Heart right ventricle (tissue), 16 donors: Measurements from ENCODE around the gene PIM1. TPM values are rescaled to one million over a fixed set of nuclear protein-coding genes. Genes with fewer than 3 reads are reported as not detected.
A peak's percentile ranks its signal among the peaks of the same experiment; 100 is the strongest.
"Not testable (repeated sequence)": the region's sequence is repeated elsewhere in the genome, so short reads cannot be mapped to it uniquely, and the experiment has no call there.

Experiments used
- ATAC-seq, 8 donors: fragments of 200-7000 bp; cut with Tn5 transposase; one replicate each; pipeline ENCODE4 v1.9.1; 2020; ENCODE audit warnings: mild to moderate bottlenecking in 8 of 8, moderate library complexity in 8 of 8, moderate number of reproducible peaks in 1 of 8
- DNase-seq, 2 donors: peaks; one replicate each; pipeline ENCODE4 v3.0.0-alpha.2; 2020
- H3K27ac ChIP-seq, 10 donors: fragments of 200-600 bp; sonication (generic) in 2 of 10; one replicate each; pipeline versions ENCODE4 v1.5.0 to v1.8.0; 2020 to 2022; ENCODE audit warnings: mild to moderate bottlenecking in 3 of 10
- H3K27me3 ChIP-seq, 7 donors: fragments of 200-600 bp; one replicate each; pipeline ENCODE4 v1.8.0; 2021 to 2022; ENCODE audit warnings: mild to moderate bottlenecking in 2 of 7
- H3K36me3 ChIP-seq, 9 donors: fragments of 200-600 bp; sonication (generic) in 1 of 9; one replicate each; pipeline versions ENCODE4 v1.5.0 to v1.8.0; 2020 to 2022; ENCODE audit warnings: mild to moderate bottlenecking in 2 of 9
- H3K4me1 ChIP-seq, 9 donors: fragments of 200-600 bp; sonication (generic) in 1 of 9; one replicate each; pipeline versions ENCODE4 v1.5.0 to v1.8.0; 2020 to 2022; ENCODE audit warnings: mild to moderate bottlenecking in 4 of 9
- H3K4me3 ChIP-seq, 10 donors: fragments of 200-600 bp; sonication (generic) in 2 of 10; one replicate each; pipeline versions ENCODE4 v1.5.0 to v1.8.0; 2020 to 2022; ENCODE audit warnings: mild to moderate bottlenecking in 7 of 10, moderate library complexity in 2 of 10
- H3K9me3 ChIP-seq, 11 donors: fragments of 200-600 bp in 10 of 11; sonication (generic) in 2 of 11; one replicate each; pipeline versions ENCODE4 v1.5.0 to v1.8.0; 2013 to 2022; ENCODE audit warnings: mild to moderate bottlenecking in 2 of 11, control low read depth in 1 of 11, moderate library complexity in 1 of 11
- CTCF ChIP-seq, 9 donors: fragments of 200-600 bp; sonication (generic) in 2 of 9; IDR thresholded peaks; one replicate each; pipeline versions ENCODE4 v1.5.0 to v1.8.0; 2021 to 2022; ENCODE audit warnings: antibody characterized with exemption in 9 of 9, mild to moderate bottlenecking in 5 of 9, moderate library complexity in 1 of 9
- WGBS, 2 donors: extraction: QIAGEN DNeasy Blood & Tissue Kit; methylation state at CpG; one replicate each; pipeline ENCODE4 v1.1.7; 2013; ENCODE audit warnings: inconsistent platforms in 1 of 2; 5-methylcytosine and 5-hydroxymethylcytosine counted together
- intact Hi-C, 10 donors: fragments of 100-400 bp; cut with DNase I; formaldehyde crosslinking; loops; one replicate each; pipeline versions ENCODE4 v1.11.1 to v1.14.2; 2022
- polyA plus RNA-seq, 2 donors: library from polyadenylated mRNA; stranded (reverse); fragments of 200-250 nt; gene quantifications; one replicate each; pipeline ENCODE4 v1.2.3, GENCODE V29; 2013
- total RNA-seq, 10 donors: library from RNA; stranded (reverse); fragmentation: NEBNext Ultra II Directional in 3 of 10; extraction: Animal tissue kit (Norgen Biotek cat#: 25700) in 3 of 10; gene quantifications; one replicate each; pipeline versions ENCODE4 v1.2.1 to v1.2.4, GENCODE V29; 2021 to 2023
- donor health status: Arrhythmogenic right ventricular cardiomyopathy.
- donor health status: ischemic (EF 13 %, LVEDD 7.1; RV severe dilation, severe dysfunction).
- donor health status: healthy with polysubstance abuse.
- donor health status: DM: no; HTN: yes; CAD: no.
- donor health status: DM: no; HTN: no; CAD: no.
- donor health status: ischemic (EF 25% LVEDD 6.9; RV normal size, moderate dysfunction).
- donor health status: ischemic (EF 25% LVEDD 5.7; RV mildly dilated, moderate dysfunction).
- donor health status: healthy.
- donor health status: DM: yes; HTN: yes; CAD: no.
- donor health status: Ischemic cardiomyopathy.
- donor health status: ischemic (EF 35%, LVEDD 5.7; RV mildly dilated, moderate dysfunction).
- donor health status: nonischemic (EF 11% LVEDD 7.7; RV severe dilation, severe dysfunction).
- donor health status: DM: yes; HTN: yes; CAD: no.
- donor health status: PGD.
- donor health status: ischemic (EF 29% LVEDD 5.4; RV normal size, mild dysfunction).
- donor health status: nonischemic (EF 23%, LVEDD 6.1; RV moderate dilation, normal function).

Gene PIM1
- total and polyA plus RNA-seq, 12 donors: 9.2 to 106 (median 16.3) TPM

- Histone ChIP-seq H3K9me3 (no peaks in the 10 kb centered on the region), H3K4me1 (peaks cover 0 to 78% (median 4%) of the 10 kb centered on the region in 9 donors), H3K27me3 (no peaks in the 10 kb centered on the region), H3K27ac (peak overlapping the region in 1 of 10 donors; percentile 94), H3K4me3 (no peak overlapping the region), H3K36me3 (peaks cover 0 to 34% (median 20%) of the 10 kb centered on the region in 9 donors)
- no peak for TF ChIP-seq CTCF (IDR thresholded peaks at IDR 0.05)
- intact Hi-C loops: loop anchor here in 1 of 10 donors (10.0 kb wide), 1 partner anchor 153 kb away; no protein-coding TSS in a partner anchor
- 94% methylated on average over 8 of the region's 8 CpGs for WGBS, 2 donors
- ATAC-seq (no peak), DNase-seq (no peak)
Measured at GRCh38 chr6:37177935-37178517, 8.1 kb downstream of the PIM1 start.

GRCh38 chr6:37180075-37180474 lies 10.1 kb downstream of the PIM1 start:
- 81 to 86% methylated on average over 2 of the region's 2 CpGs for WGBS, 2 donors
- ATAC-seq (no peak), DNase-seq (no peak)
- Histone ChIP-seq H3K4me1 (peaks cover 0 to 78% (median 0%) of the 10 kb centered on the region in 9 donors), H3K27me3 (no peaks in the 10 kb centered on the region), H3K36me3 (peaks cover 0 to 14% (median 0%) of the 10 kb centered on the region in 9 donors), H3K9me3 (no peaks in the 10 kb centered on the region), H3K27ac (peak overlapping the region in 1 of 10 donors; percentile 91), H3K4me3 (no peak overlapping the region)
- intact Hi-C loops: no loop called here
- no peak for TF ChIP-seq CTCF (IDR thresholded peaks at IDR 0.05)

- H3K4me3 ChIP-seq, H3K36me3 ChIP-seq, ATAC-seq, DNase-seq, intact Hi-C loops, H3K27me3 ChIP-seq, H3K9me3 ChIP-seq: not testable (repeated sequence)
- peaks cover 0 to 78% (median 0%) of the 10 kb centered on the region in 9 donors for H3K4me1 ChIP-seq
- H3K27ac ChIP-seq: peak overlapping the region in 1 of 10 donors; percentile 91
- 97 to 98% methylated on average over 4 of the region's 4 CpGs for WGBS, 2 donors
Measured at GRCh38 chr6:37180610-37181009, 10.7 kb downstream of the PIM1 start.

- intact Hi-C loops: no loop called here
- peak overlapping the region in 3 of 10 donors; percentile 10 to 91 (median 51) for H3K27ac ChIP-seq
- peaks cover 0 to 78% (median 0%) of the 10 kb centered on the region in 9 donors for H3K4me1 ChIP-seq
Measured at GRCh38 chr6:37182736-37183590, 13.0 kb downstream of the PIM1 start.

GRCh38 chr6:37185949-37186720 lies 16.2 kb downstream of the PIM1 start:
- H3K4me3 ChIP-seq, H3K9me3 ChIP-seq, H3K27me3 ChIP-seq, intact Hi-C loops, H3K36me3 ChIP-seq, DNase-seq: not testable (repeated sequence)
- 85 to 86% methylated on average over 6 of the region's 6 CpGs for WGBS, 2 donors
- peak in 1 of 8 donors; percentile 34 for ATAC-seq
- H3K27ac ChIP-seq: peak overlapping the region in 1 of 10 donors; percentile 91
- H3K4me1 ChIP-seq: peaks cover 0 to 94% (median 0%) of the 10 kb centered on the region in 9 donors

More at GRCh38 chr6:37182736-37183590, 13.0 kb downstream of the PIM1 start:
- no peaks in the 10 kb centered on the region for H3K36me3 ChIP-seq
- TF ChIP-seq CTCF (IDR thresholded peaks at IDR 0.05): no peak
- DNase-seq: no peak
- H3K27me3 ChIP-seq: no peaks in the 10 kb centered on the region
- no peaks in the 10 kb centered on the region for H3K9me3 ChIP-seq
- WGBS, 2 donors: 73 to 78% methylated on average over 8 of the region's 8 CpGs
- ATAC-seq: peak; percentile 52 to 89 (median 72)
- no peak overlapping the region for H3K4me3 ChIP-seq
